A549 (cell line): Measurements from ENCODE around the gene DDI2.

Source experiments
- MAFK ChIP-seq: fragments of 450-650 bp; IDR thresholded peaks from 2 replicates; pipeline ENCODE4 v1.6.1; 2014; ENCODE audit not compliant: partially characterized antibody
- RCOR1 ChIP-seq: fragments of 150-350 bp; IDR thresholded peaks from 2 replicates; pipeline ENCODE4 v1.6.1; 2014; ENCODE audit warnings: antibody characterized with exemption, low read length, low read depth
- TF ChIP-seq, protein P1 (sequence below): fragments of >200 bp; sonication (Bioruptor Twin); formaldehyde crosslinking; IDR thresholded peaks from 3 replicates; pipeline ENCODE4 v1.5.1; 2016

DNA sequence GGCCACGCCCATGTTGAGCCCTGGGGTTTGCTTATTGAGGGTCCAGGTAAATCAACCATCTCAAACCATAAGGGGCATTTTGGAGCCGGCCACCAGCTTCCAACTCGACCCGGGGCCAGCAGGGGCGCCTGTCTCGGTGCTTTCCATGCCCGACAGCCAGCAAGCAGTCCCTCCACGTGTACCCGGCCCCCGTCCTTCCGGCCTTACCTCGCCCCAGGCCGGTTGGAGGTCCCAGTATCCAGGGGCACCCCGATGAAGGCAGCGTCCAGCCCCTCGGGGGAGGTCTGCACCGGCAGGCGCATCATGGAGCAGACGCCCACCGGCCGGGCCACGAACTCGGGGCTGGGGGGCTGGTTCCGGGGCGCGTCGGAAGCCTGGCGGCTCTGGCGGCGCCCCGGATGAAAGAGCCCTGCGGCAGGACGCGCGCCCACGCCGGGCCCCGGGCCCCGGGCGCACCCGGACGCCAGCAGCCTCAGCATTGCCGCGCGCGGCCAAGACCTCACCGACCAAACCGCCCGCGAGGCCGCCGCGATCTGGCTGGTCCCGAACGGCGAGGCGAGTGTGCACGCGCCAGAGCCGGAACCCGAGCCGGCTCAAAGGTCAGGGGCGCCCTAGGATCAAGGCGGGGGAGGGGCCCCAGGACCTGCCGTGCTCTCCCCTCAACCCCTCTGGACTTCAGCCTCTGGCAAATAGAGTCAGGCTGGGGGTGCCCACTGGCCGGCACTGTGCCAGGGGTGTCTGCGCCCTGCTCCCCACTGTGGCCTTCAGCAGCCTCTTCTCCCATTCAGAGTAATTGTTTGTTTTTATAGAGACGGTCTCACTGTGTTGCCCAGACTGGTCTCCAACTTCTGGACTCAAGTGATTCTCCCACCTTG is 32.5 kb upstream of the DDI2 start, which contains the start of gene AGMAT:
- TF ChIP-seq, protein P1, sequence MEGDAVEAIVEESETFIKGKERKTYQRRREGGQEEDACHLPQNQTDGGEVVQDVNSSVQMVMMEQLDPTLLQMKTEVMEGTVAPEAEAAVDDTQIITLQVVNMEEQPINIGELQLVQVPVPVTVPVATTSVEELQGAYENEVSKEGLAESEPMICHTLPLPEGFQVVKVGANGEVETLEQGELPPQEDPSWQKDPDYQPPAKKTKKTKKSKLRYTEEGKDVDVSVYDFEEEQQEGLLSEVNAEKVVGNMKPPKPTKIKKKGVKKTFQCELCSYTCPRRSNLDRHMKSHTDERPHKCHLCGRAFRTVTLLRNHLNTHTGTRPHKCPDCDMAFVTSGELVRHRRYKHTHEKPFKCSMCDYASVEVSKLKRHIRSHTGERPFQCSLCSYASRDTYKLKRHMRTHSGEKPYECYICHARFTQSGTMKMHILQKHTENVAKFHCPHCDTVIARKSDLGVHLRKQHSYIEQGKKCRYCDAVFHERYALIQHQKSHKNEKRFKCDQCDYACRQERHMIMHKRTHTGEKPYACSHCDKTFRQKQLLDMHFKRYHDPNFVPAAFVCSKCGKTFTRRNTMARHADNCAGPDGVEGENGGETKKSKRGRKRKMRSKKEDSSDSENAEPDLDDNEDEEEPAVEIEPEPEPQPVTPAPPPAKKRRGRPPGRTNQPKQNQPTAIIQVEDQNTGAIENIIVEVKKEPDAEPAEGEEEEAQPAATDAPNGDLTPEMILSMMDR, result no peak
- TF ChIP-seq MAFK (no peak), RCOR1 (no peak)
